Measurements from ENCODE around the gene RBMX2. TPM values are rescaled to one million over a fixed set of nuclear protein-coding genes. Genes with fewer than 3 reads are reported as not detected.

RBMX2 gene
- polyA plus RNA-seq, 2 of the 4 experiments (the other 2 are of a cell fraction) = 31.0 to 34.5 TPM

DNA sequence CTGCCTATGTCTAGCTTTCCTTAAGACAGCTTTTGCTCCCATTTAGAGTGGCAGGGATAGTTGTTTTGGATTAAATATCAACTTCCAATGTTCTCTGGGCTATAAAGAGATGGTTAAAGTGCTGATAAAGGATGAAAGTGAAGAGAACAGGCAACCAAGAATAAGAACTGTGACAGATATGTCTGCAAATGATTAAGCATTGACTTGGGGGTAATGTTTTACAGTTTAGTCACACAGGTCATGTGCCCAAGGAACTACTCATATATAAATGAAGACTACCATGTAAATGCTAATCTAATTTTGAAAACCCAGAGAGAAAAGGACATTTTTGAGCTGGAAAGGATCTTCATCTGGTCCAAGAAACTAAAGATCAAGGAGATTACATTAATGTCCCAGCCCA lies 42.1 kb downstream of the RBMX2 start:
- CTCF ChIA-PET = no interaction called here
- FAIRE-seq = no peak
- no peak for ATAC-seq
- no peak overlapping the region for H3K27ac ChIP-seq
- POLR2A ChIA-PET = no interaction called here
- H3K4me2 ChIP-seq = no peak overlapping the region
- DNase-seq (ENCODE audit: low read depth in 1 of 2, low spot score in 1 of 2) = no peak
- H3K4me3 ChIP-seq = no peak overlapping the region
- H3K4me1 ChIP-seq = no peaks in the 10 kb centered on the region
- peaks cover 7% of the 10 kb centered on the region; the same call in 1 of the 3 replicates for H3K9me3 ChIP-seq
- TF ChIP-seq FOSL2 (IDR thresholded peaks at IDR 0.05) (no peak), FOSL2 (CRISPR knock-in tag; IDR thresholded peaks at IDR 0.05) (no peak), ESRRA (IDR thresholded peaks at IDR 0.05; ENCODE audit: borderline replicate concordance, low read length) (no peak), NR3C1 (IDR thresholded peaks at IDR 0.05) (no peak), NPAS2 (CRISPR knock-in tag; IDR thresholded peaks at IDR 0.05; ENCODE audit: borderline replicate concordance) (no peak), CEBPB (IDR thresholded peaks at IDR 0.05) (no peak), POLR2A (IDR thresholded peaks at IDR 0.05; ENCODE audit: low read length) (no peak), KDM1A (IDR thresholded peaks at IDR 0.05; ENCODE audit: low read depth) (no peak), CBX8 (IDR thresholded peaks at IDR 0.05) (no peak), ZFP36 (IDR thresholded peaks at IDR 0.05; ENCODE audit: borderline replicate concordance, partially characterized antibody) (no peak), TP53 (CRISPR knock-in tag; IDR thresholded peaks at IDR 0.05) (no peak), RAD21 (conservative IDR thresholded peaks at IDR 0.05 in 1 of 2, IDR thresholded peaks at IDR 0.05 in 1 of 2) (no peak), FOSB (CRISPR knock-in tag; IDR thresholded peaks at IDR 0.05) (no peak), RCOR1 (IDR thresholded peaks at IDR 0.05; ENCODE audit: low read depth, low read length) (no peak)
- TF ChIP-seq, protein P1, sequence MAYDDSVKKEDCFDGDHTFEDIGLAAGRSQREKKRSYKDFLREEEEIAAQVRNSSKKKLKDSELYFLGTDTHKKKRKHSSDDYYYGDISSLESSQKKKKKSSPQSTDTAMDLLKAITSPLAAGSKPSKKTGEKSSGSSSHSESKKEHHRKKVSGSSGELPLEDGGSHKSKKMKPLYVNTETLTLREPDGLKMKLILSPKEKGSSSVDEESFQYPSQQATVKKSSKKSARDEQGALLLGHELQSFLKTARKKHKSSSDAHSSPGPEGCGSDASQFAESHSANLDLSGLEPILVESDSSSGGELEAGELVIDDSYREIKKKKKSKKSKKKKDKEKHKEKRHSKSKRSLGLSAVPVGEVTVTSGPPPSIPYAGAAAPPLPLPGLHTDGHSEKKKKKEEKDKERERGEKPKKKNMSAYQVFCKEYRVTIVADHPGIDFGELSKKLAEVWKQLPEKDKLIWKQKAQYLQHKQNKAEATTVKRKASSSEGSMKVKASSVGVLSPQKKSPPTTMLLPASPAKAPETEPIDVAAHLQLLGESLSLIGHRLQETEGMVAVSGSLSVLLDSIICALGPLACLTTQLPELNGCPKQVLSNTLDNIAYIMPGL (CRISPR knock-in tag; IDR thresholded peaks at IDR 0.05; ENCODE audit: borderline replicate concordance) = no peak
- TF ChIP-seq, protein P2, sequence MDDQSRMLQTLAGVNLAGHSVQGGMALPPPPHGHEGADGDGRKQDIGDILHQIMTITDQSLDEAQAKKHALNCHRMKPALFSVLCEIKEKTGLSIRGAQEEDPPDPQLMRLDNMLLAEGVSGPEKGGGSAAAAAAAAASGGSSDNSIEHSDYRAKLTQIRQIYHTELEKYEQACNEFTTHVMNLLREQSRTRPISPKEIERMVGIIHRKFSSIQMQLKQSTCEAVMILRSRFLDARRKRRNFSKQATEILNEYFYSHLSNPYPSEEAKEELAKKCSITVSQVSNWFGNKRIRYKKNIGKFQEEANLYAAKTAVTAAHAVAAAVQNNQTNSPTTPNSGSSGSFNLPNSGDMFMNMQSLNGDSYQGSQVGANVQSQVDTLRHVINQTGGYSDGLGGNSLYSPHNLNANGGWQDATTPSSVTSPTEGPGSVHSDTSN (IDR thresholded peaks at IDR 0.05) = no peak
- TF ChIP-seq, protein P3, sequence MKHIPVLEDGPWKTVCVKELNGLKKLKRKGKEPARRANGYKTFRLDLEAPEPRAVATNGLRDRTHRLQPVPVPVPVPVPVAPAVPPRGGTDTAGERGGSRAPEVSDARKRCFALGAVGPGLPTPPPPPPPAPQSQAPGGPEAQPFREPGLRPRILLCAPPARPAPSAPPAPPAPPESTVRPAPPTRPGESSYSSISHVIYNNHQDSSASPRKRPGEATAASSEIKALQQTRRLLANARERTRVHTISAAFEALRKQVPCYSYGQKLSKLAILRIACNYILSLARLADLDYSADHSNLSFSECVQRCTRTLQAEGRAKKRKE (CRISPR knock-in tag; IDR thresholded peaks at IDR 0.05; ENCODE audit: low read depth) = no peak
- TF ChIP-seq, protein P4, sequence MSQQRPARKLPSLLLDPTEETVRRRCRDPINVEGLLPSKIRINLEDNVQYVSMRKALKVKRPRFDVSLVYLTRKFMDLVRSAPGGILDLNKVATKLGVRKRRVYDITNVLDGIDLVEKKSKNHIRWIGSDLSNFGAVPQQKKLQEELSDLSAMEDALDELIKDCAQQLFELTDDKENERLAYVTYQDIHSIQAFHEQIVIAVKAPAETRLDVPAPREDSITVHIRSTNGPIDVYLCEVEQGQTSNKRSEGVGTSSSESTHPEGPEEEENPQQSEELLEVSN (IDR thresholded peaks at IDR 0.05; ENCODE audit: borderline replicate concordance, low read depth) = no peak
- TF ChIP-seq, protein P5, sequence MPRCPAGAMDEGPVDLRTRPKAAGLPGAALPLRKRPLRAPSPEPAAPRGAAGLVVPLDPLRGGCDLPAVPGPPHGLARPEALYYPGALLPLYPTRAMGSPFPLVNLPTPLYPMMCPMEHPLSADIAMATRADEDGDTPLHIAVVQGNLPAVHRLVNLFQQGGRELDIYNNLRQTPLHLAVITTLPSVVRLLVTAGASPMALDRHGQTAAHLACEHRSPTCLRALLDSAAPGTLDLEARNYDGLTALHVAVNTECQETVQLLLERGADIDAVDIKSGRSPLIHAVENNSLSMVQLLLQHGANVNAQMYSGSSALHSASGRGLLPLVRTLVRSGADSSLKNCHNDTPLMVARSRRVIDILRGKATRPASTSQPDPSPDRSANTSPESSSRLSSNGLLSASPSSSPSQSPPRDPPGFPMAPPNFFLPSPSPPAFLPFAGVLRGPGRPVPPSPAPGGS (IDR thresholded peaks at IDR 0.05) = no peak

DNA sequence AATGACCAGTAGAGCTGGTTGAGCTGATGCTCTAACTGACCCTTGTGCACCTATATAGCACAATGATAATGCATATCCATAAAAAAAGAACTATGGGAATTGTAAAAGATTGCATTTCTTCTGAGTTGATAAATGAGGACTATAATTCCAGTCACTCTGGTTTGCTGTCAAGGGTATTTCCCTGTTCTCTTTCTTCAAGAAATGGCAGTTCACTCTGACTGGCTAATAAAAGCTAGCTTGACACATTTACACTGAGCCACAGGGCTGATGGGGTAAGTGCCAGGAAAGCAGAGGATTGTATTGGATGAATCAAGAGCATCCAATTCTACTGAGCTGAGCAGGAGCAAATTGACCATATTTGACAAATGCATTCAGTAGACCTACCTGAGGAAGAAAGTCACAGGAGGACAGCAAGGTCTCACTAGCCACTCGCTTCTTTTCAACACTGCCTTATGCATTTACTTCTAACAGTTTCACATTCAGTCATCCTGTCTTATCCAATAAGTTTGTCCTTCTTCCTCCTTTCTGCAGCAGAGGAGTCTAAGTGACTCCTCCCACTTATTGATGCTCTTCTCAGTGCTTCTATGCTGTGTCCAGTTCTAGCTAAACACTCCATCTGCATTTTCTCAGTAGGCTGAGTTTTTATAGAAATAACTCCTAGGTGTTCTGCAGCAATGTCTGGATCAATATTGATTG lies 43.0 kb downstream of the RBMX2 start:
- no peaks in the 10 kb centered on the region for H3K9me3 ChIP-seq
- no peak overlapping the region for H3K27ac ChIP-seq
- H3K4me3 ChIP-seq = no peak overlapping the region
- POLR2A ChIA-PET = no interaction called here
- CTCF ChIA-PET = no interaction called here
- 46% methylated on average over 1 of the region's 1 CpG for WGBS (ENCODE audit: missing lambda C conversion rate)
- DNase-seq (ENCODE audit: low read depth in 1 of 2, low spot score in 1 of 2) (no peak), FAIRE-seq (no peak), ATAC-seq (no peak)
- no peak overlapping the region for H3K4me2 ChIP-seq
- no peaks in the 10 kb centered on the region for H3K4me1 ChIP-seq
- TF ChIP-seq, protein P6, sequence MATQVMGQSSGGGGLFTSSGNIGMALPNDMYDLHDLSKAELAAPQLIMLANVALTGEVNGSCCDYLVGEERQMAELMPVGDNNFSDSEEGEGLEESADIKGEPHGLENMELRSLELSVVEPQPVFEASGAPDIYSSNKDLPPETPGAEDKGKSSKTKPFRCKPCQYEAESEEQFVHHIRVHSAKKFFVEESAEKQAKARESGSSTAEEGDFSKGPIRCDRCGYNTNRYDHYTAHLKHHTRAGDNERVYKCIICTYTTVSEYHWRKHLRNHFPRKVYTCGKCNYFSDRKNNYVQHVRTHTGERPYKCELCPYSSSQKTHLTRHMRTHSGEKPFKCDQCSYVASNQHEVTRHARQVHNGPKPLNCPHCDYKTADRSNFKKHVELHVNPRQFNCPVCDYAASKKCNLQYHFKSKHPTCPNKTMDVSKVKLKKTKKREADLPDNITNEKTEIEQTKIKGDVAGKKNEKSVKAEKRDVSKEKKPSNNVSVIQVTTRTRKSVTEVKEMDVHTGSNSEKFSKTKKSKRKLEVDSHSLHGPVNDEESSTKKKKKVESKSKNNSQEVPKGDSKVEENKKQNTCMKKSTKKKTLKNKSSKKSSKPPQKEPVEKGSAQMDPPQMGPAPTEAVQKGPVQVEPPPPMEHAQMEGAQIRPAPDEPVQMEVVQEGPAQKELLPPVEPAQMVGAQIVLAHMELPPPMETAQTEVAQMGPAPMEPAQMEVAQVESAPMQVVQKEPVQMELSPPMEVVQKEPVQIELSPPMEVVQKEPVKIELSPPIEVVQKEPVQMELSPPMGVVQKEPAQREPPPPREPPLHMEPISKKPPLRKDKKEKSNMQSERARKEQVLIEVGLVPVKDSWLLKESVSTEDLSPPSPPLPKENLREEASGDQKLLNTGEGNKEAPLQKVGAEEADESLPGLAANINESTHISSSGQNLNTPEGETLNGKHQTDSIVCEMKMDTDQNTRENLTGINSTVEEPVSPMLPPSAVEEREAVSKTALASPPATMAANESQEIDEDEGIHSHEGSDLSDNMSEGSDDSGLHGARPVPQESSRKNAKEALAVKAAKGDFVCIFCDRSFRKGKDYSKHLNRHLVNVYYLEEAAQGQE (IDR thresholded peaks at IDR 0.05) = no peak
- TF ChIP-seq KDM5A (IDR thresholded peaks at IDR 0.05) (no peak), HOXB5 (CRISPR knock-in tag; IDR thresholded peaks at IDR 0.05) (no peak), EHMT2 (IDR thresholded peaks at IDR 0.05; ENCODE audit: low read depth) (no peak), HOXB13 (CRISPR knock-in tag; IDR thresholded peaks at IDR 0.05; ENCODE audit: low read depth) (no peak), RFX5 (IDR thresholded peaks at IDR 0.05) (no peak), SMC3 (IDR thresholded peaks at IDR 0.05) (no peak), FOSL2 (IDR thresholded peaks at IDR 0.05) (no peak), FOSL2 (CRISPR knock-in tag; IDR thresholded peaks at IDR 0.05) (no peak), CBX8 (IDR thresholded peaks at IDR 0.05) (no peak), GATA3 (IDR thresholded peaks at IDR 0.05; ENCODE audit: borderline replicate concordance) (no peak)
- TF ChIP-seq, protein P5 (IDR thresholded peaks at IDR 0.05) = no peak
- TF ChIP-seq, protein P7, sequence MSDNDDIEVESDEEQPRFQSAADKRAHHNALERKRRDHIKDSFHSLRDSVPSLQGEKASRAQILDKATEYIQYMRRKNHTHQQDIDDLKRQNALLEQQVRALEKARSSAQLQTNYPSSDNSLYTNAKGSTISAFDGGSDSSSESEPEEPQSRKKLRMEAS (IDR thresholded peaks at IDR 0.05) = no peak
